GM12891 (cell line): Measurements from ENCODE around the gene ECT2.

Source experiments
- POLR2A ChIP-seq: IDR thresholded peaks from 2 replicates; pipeline ENCODE4 v1.6.1; 2011; ENCODE audit warnings: low read depth, low read length, control low read depth
- POLR2AphosphoS5 ChIP-seq: IDR thresholded peaks from 2 replicates; pipeline ENCODE4 v1.6.1; 2011; ENCODE audit warnings: low read depth, low read length, control low read depth
- POU2F2 ChIP-seq: IDR thresholded peaks from 2 replicates; pipeline ENCODE4 v1.6.1; 2011; ENCODE audit warnings: low read depth, mild to moderate bottlenecking, control low read depth, low read length, moderate library complexity
- TAF1 ChIP-seq: IDR thresholded peaks from 2 replicates; pipeline ENCODE4 v1.6.1; 2011; ENCODE audit warnings: low read depth, low read length, control low read depth

GRCh38 chr3:172846103-172846561, 95.6 kb downstream of the ECT2 start:
- TF ChIP-seq POLR2A (no peak), POLR2AphosphoS5 (no peak), TAF1 (no peak), POU2F2 (no peak)
